SW480 (cell line): ENCODE results near the gene RAET1G.
"Not testable (repeated sequence)": the region's sequence is repeated elsewhere in the genome, so short reads cannot be mapped to it uniquely, and the experiment has no call there.

Source experiments
- DNase-seq: peaks from one replicate; pipeline ENCODE4 v3.0.0-alpha.2; 2016; ENCODE audit warnings: low spot score

RAET1G gene

GRCh38 chr6:149897015-149897697, 25.8 kb downstream of the RAET1G start:
- DNase-seq: peak; percentile 44

- peak; percentile 21 for DNase-seq
Measured at GRCh38 chr6:149896491-149896890, 26.4 kb downstream of the RAET1G start.

GRCh38 chr6:149895833-149896271, 27.1 kb downstream of the RAET1G start:
- DNase-seq: peak; percentile 65

- DNase-seq: peak; percentile 11
Measured at GRCh38 chr6:149895048-149895590, 27.8 kb downstream of the RAET1G start.

- not testable (repeated sequence) for DNase-seq
Measured at GRCh38 chr6:149891864-149892263, 31.1 kb downstream of the RAET1G start.

GRCh38 chr6:149891259-149891658, 31.7 kb downstream of the RAET1G start:
- no peak for DNase-seq

GRCh38 chr6:149890629-149891045, 32.3 kb downstream of the RAET1G start:
- peak; percentile 26 for DNase-seq

GRCh38 chr6:149889326-149889725, 33.6 kb downstream of the RAET1G start:
- DNase-seq: no peak

GRCh38 chr6:149888659-149889058, 34.3 kb downstream of the RAET1G start:
- DNase-seq: peak; percentile 51

- no peak for DNase-seq
Measured at GRCh38 chr6:149888093-149888492, 34.8 kb downstream of the RAET1G start.

GRCh38 chr6:149887343-149887742, 35.6 kb downstream of the RAET1G start:
- DNase-seq: no peak

GRCh38 chr6:149885888-149886287, 37.0 kb downstream of the RAET1G start:
- DNase-seq: no peak

- DNase-seq: no peak
Measured at GRCh38 chr6:149884617-149885016, 38.3 kb downstream of the RAET1G start.

- no peak for DNase-seq
Measured at GRCh38 chr6:149884215-149884614, 38.7 kb downstream of the RAET1G start.

- no peak for DNase-seq
Measured at GRCh38 chr6:149881860-149882259, 41.1 kb downstream of the RAET1G start.

- no peak for DNase-seq
Measured at GRCh38 chr6:149881066-149881766, 41.7 kb downstream of the RAET1G start.

GRCh38 chr6:149877659-149878058, 45.3 kb downstream of the RAET1G start:
- no peak for DNase-seq

GRCh38 chr6:149876241-149876933, 46.5 kb downstream of the RAET1G start:
- no peak for DNase-seq

GRCh38 chr6:149872233-149872632, 50.7 kb downstream of the RAET1G start:
- DNase-seq: no peak

GRCh38 chr6:149871182-149871581, 51.7 kb downstream of the RAET1G start:
- DNase-seq: no peak

- no peak for DNase-seq
Measured at GRCh38 chr6:149869275-149869892, 53.5 kb downstream of the RAET1G start.
